Occipital lobe (tissue), 2 donors: ENCODE measurements around the gene TRERF1. TPM values are rescaled to one million over a fixed set of nuclear protein-coding genes. Genes with fewer than 3 reads are reported as not detected.
"Not testable (repeated sequence)": the region's sequence is repeated elsewhere in the genome, so short reads cannot be mapped to it uniquely, and the experiment has no call there.

ENCODE experiments used
- DNase-seq: peaks from one replicate; lab custom pipeline; 2025; lab: John Stamatoyannopoulos, UW
- total RNA-seq: library from RNA; depleted of rRNA; stranded (reverse); fragments of >200 nt; gene quantifications from one replicate; pipeline ENCODE4 v1.2.3, GENCODE V29; 2014

TRERF1 gene
- total RNA-seq, 1 donor from 2014 or later = 3.7 TPM

DNA sequence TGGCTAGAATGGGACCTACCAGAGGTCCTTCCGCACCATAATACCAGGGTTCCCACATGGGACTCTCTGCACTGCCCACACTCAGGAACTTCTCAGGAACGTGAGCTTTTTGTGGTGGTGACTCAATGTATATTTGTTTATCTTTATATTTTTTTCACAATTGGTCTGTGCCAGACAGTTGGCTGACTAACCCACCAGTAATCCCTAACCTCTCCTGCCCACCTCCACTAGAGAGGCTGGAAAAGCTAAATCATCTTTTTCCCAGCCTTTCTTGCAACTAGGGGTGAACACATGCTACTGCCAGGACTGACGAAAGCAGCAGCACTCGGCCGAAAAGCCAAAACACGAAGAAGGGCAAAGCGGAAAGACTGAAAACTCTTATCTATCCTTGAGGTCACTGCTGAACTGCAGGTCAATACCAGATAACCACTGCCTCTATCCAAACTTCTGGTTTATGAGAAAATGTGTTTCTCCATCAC lies 112.9 kb downstream of the TRERF1 start:
- DNase-seq = no peak

DNA sequence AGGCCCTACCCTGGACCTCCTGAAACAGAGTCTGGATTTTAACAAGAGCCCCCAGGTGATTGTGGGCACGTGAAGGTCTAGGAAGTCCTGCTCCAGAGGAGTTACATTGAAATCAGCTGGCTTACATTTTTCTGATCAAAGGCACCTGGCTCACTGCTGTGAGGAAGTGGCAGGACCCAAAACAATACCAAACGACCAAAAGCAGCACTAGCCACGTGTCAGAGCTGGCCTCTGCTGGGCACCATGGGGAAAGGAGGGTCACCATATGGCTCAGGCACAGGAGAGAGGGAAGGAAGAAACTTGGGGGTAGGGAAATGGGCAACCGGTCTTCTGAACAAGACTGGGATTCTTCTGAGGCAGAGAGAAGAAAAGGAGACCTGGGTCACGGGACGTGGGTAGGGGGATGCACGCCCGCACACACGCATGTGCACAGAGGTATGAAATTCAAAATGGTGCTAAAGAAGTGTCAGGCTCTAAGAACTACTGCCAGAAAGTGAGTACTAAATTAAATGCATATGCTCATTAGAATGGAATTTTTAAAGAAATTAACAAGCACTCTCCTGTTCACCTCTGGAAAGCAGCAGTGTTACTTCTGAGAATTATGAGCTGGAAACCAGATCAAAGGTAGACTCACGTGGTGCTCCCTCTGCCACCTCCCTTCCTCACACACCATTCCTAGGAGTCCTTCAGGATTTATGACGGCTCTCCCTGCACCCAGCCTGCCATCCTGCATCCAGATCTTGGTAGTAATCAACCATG lies 113.6 kb downstream of the TRERF1 start:
- no peak for DNase-seq

DNA sequence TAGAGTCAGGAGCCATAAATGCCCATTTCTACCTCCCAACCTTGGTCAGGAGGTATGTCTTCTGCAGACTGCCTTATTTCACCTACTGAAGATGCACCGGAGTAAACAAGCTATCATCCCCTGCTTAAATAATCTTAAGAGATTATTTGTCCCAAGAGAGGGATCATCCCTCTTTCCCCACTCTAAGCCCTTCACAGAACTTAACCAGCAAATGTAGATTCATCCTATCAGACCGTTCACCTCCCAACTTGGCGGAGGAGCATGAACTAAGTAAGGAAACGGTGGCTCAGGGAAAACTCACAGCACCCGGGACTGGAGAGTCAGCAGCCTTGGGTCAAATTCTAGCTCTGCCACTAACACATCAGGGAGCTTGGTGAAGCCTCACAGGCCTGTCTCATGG lies 115.3 kb downstream of the TRERF1 start:
- DNase-seq = no peak

DNA sequence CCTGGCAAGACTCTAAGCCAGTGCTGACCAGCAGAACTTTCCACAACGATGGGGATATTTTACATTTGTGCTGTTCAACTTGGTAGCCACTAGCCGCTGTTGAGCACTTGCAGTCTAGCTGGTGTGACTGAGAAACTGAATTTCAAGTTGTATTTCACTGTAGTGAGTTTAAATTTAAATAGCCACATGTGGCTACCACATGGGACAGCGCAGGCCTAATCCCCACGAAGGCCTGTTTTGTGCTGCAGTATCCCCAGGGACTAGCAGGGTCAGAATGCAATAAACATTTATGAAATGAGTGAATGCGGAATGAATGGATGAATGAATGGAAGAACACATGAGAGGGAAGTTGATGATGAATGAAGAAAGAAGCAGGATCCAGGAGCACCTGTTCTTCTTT lies 115.8 kb downstream of the TRERF1 start:
- no peak for DNase-seq

DNA sequence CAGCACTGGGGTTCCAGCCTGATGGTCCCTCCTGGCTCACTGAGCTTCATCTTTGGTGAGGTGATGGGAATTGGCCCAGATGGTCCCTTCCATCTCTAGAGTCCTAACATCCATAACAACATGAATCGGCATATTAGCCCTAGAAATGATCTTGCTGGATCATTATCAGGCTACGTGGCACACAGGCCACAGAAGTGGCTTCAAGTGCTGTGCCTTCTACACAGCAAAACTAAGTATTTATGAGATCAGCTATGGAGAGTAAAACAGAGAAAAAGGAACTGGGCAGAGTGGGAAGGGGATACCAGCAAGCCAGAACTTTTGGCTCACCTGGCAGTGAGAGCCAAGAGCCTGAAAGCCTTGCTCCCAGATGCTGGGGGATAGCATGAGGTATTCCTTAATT lies 116.9 kb downstream of the TRERF1 start:
- DNase-seq = no peak

DNA sequence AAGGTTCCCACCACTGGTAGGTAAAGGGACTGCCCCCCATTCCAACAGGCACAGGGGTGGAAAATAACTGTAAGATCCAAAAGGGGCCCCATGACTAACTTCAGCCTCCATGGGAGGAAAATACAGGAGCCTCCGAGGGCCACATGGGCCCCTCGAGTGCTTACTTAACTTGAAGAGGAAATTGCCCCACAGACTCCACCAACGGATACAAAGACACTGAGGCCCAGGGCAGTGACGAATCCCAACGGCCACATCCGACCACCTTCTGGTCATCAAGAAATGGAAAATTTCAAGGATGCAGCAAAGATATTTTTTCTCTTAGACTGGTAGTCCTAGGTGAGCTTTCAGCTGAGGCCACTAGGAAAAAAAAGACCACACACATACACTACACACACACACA lies 118.1 kb downstream of the TRERF1 start:
- no peak for DNase-seq

DNA sequence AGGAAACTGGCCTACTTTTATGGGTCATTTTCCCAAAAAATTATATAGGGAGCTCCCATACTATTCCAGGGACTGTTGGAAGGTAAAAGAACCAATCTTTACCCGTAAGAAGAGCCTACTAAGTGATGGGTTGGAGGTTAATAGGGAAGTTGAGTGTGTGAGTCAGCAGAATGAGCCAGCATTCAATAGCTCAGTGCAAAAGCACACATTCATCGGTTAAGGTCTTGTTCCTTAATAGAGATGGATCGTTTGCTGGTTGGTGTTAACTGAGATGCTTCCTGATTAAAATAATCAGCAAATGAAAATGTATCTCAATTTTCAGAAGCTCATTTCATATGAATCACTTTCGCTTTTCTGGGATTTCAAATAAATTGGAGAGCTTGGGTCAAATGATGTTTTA lies 118.8 kb downstream of the TRERF1 start:
- no peak for DNase-seq

DNA sequence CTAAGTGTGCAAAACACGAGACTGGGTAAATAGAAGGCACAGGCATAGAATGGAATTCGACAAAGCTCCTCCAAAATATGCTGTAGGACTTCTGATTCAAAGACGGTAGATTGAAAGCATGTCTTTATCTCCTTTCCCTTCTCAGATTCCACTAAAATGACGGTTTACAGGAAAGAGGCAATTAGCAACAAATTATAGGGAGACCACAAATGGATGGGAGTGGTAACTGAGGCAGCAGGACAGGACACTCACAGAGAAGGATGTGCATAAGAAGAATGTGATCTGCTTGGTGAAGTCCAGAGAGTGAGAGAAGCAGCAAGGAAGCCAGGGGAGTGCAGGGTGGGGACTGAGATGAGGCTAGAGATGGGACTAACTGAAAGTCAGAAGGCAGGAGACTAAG lies 120.7 kb downstream of the TRERF1 start:
- no peak for DNase-seq

DNA sequence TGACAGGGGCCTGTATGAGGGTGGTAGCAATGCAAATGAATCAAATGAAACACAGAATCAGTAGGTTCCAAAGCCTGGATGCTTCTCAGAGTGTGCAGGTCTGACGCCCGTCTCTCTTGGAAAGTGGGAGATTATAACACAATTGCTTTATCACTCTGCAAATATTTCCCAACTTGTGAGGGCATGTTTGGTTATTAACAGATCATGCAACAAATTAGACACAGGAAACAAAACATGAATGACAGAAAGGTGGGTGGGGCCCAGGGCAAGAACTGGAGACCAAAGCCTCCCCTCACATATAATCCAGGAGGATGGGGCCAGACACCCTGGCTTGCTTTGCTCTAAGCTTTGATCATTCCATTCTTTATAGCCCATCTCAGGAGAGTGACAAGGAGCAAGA lies 125.5 kb downstream of the TRERF1 start:
- no peak for DNase-seq

DNA sequence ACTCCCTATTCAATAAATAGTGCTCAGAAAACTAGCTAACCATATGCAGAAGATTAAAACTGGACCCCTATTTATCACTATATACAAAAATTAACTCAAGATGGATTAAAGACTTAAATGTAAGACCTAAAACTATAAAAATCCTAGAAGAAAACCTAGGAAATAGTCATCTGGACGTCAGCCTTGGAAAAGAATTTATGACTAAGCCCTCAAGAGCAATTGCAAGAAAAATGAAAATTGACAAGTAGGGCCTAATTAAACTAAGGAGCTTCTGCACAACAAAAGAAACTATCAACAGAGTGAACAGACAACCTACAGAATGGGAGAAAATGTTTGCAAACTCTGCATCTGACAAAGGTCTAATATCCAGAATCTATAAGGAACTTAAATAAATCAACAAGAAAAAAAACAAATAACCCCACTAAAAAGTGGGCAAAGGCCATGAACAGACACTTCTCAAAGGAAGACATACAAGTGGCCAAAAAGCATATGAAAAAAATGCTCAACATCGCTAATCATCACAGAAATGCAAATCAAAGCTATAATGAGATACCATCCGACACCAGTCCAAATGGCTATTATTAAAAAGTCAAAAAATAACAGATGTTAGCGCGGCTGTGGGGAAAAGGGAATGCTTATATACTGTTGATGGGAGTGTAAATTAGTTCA lies 126.9 kb downstream of the TRERF1 start:
- DNase-seq = not testable (repeated sequence)

DNA sequence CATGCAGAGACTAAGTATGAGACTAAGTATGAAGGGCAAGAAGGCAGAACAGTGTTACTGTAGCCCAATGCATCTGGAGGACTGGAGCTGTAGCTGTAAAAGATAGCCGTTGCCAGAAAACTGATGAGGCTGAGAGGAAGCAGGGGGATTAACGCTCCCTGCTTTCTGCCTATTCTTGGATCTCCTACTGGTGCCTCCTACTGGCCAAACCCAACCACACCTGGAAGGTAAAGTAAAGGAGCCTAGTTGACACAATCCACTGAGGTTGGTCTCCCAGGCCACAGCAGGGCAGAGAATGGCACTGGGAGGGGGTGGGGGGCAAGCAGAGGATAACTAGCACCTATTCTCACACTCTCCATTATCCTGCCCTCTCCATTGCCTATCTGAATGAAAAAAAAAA lies 129.1 kb downstream of the TRERF1 start:
- no peak for DNase-seq

DNA sequence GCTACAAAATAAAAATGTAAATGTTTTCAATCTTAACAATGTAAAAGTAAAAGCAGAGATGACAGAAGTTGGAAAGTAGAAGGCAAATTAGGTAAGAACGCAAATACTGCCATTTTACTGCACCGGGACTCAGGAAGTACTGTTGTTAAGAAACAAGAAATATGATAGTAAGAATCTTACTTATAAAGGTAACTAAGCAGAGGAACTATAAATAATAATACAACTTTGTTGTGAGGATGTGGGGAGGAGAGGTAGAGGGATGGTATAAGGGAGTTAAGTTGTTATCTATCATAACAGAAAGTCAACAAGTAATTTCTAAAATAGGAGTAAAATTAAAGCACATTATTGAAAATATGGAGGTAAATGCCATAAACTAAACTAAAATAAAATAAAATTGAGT lies 129.8 kb downstream of the TRERF1 start:
- no peak for DNase-seq

DNA sequence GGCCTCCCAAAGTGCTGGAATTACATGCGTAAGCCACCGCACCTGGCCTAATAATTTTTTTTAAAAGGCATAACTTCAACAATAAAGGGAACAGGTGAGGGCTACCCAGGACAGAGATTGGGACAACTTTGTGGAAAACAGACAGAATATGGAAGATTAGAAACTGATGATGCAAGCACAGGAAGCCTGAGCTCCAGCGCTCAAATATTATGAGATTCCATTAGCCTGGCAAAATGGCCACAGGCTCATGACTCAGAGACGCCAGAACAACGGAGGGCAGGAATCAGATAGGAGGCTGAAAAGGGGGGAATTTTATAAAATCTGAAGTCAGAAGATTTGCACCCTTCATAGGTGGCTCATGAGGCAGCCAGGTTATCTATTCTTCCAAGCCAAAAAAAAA lies 131.0 kb downstream of the TRERF1 start:
- no peak for DNase-seq

DNA sequence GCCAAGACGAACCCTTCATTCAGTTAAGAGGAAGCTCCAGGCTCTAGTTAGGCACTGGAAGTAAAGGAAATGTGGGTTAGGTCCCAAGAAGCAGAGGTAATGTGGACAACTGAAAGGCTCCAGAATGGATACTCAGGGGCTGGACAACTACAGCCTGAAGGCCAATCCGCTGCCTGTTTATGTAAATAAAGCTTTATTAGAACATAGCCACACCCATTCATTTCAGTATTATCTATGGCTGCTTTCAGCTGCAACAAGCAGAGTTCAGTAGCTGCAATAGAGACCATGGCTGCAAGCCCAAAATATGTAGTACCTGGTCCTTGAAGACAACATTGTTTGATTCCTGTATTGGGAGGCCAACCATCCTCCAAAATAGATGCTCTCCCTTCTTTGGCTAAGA lies 133.2 kb downstream of the TRERF1 start:
- DNase-seq = no peak

DNA sequence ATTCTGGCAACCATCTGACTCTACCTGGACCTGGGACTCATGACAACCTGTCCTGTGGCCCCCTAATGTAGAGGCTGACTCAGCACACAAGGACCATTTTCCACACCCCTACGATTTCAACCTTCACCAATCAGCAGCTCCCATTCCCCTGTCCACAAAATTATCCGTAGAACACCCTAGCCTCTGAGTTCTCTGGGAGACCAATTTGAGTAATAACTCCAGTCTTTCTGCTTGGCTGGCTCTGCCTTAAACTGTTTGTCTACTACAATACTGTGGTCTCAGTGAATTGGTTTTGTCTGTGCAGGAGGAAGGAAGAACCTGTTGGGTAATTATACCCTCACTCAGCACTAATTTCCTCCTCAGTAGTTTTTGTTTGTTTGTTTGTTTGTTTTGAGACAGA lies 134.7 kb downstream of the TRERF1 start:
- no peak for DNase-seq

DNA sequence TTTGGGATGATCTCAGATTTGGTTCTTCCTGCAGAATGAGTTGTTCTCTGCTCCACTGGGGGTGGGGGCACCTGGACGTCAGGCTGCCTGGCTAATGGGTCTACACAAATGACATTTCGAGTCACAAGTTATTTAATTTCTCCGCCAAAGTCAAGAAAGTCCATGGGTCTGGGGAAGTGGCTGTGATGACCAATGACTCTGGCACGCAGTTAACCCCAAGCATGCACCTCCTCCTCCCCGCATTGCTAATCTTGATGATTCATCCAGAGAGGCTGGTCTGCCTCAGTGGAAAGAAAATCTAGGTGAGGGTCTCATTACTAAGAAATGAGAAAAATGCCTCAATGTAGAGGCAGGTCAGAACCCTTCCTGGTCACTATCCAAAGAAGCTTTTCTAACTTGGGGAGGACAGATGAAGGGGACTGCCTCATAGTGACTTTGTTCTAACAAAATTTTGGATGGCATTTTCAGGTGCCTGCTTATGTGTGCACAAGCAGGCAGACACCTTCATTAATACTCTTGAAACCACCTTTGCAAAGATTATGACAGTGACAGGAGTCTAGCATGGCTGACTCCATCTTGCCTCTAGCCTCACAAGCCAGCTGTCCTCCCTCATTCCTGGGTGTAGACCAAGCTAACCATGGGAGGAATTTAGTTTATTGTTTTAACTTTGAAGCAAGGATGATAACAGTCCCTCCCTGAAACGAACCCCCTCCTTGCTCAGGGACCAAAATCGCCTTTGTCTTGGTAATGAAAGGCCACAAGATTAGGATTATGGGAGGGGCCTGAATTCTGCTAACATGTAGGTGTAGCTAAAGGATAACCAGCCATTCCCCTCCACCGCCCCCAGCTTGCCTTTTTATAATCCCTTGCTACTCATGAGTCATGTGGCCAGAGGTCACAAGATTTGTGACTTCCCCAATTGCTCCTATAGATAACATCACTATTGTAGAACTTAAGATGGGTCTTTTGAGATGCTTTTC lies 135.4 kb downstream of the TRERF1 start:
- DNase-seq = no peak

DNA sequence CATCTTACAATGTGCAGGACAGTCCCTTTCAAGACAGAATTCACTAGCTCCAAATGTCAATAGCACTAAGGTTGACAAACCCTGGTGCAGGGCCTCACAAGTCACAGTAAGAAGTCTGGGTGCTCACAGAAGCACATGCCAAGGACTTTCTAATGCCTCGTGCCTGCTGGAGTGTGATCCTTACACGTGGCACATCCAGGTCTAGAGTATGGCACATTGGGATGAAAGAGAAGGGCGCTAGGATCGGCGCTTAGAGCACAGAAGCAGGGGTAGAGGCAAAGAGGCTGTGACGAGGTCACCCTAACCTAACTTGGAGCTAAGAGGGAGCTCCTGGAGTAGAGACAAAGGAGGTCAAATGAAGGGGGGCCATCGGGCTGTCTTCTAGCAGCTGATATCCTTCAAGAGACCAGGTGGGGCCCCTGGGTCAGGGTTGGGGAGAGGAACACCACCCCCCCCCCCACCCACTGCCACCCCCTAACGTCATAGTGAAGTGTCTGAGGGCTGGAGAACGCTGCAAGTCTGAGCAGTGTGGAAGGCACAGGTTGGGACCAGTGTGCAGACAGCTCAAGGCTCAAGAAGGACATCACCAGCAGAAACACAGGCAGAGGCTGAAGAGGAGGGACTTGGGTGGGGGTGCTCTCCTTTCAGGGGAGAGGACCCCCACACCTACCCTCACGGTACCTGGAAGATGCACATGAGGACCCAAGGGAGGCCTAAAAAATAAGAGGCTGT lies 136.3 kb downstream of the TRERF1 start:
- DNase-seq = no peak

DNA sequence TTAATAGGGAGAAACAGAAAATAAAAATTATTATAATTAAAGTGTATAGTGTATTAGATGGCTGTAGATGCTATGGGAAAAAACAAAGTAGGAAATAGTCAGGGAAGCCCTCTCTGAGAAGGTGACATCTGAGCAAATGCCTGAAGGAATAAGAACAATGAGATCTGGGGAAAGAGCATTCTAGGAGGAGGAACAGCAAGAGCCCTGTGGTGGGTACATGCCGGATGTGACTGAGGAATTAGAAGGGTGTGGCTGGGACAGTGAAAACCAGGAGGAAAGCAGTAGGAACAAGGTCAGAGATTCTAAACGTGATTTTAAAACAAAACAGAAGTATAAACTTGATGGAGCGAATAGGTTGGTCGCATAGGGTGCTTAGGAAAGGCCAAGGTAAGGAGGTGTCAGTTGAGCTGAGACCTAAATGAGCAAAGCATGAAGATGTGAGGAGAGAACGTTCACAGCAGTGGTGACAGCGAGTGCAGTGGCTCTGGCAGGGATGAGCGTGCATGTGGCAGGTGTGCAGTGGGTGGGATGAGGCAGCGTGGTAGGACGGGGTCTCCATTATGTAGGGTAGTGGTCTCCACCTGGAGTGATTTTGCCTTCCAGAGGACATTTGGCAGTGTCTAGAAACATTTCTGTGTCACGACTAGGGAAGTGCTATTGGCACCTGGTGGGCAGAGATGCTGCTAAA lies 137.0 kb downstream of the TRERF1 start:
- no peak for DNase-seq

DNA sequence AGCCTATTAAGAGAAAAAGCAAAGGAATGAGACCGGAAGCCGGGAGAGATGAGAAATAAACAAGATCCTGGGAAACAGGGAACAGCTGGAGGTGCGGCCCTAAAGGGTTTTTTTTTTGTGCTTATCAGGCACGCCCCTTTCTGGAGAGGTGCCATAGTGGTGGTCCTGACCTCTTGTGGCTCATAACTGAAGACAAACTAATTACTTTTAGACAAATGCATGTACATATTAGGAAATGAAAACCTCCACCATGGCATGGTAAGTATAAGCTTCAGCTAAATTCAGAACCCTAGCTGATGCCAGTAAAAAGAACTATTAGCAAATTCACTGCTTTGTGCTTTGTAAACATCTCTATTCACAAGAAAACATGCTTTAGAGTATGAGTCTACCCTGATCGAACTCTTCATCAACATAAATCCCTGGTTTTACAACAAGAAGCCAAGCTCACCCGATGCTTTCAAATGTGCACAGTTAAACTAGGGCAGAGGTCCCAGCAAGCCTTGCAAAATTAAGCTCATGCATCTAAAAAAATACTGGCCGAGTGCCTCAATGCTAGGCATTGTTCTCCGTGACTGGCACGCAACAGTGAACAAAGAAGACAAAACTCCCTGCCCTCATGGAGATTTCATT lies 137.7 kb downstream of the TRERF1 start:
- DNase-seq = no peak

DNA sequence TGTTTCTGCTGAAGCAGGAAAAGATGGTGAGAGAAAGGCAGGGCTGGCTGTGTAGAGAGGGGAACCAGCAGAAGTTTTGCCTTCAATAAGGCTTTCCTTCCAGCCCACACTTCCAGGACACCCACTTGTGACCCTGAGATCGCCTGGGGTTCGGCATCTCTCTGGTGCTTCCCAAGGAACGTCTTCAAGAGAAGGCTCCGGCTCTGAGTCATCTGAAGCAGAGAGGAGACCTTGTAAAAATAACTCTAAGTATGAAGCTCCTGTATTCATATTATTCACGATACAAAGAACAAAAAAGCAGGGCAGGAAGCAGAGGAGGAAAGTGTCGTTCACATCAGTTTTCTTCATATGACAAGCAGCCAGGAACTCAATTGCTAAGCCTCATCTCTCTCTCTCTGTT lies 138.7 kb downstream of the TRERF1 start:
- no peak for DNase-seq
